HEK293 (cell line): ENCODE results near the gene NPR3.

Experiments
- CTCF ChIA-PET: fragments of 350-600 bp; formaldehyde crosslinking; extraction: SDS; loops from one replicate; lab custom pipeline; 2021; ENCODE audit warnings: antibody characterized with exemption; lab: Yijun Ruan, JAX
- POLR2A ChIA-PET: fragments of 300-600 bp; formaldehyde crosslinking; extraction: SDS; loops from one replicate; lab custom pipeline; 2020; ENCODE audit warnings: antibody characterized with exemption, inconsistent platforms; lab: Yijun Ruan, JAX
- H3K27ac ChIP-seq: fragments of 200-500 bp; sonication (Bioruptor generic); 2 replicates; pipeline ENCODE4 v1.5.1; 2014; ENCODE audit warnings: low read depth, low read length, control low read depth, inconsistent platforms; ENCODE audit errors: extremely low read depth
- H3K36me3 ChIP-seq, 2 experiments: fragments of 200-500 bp in 1 of 2; sonication (Bioruptor generic) in 1 of 2; 1 replicate in 1 of 2; 2 replicates in 1 of 2; pipeline ENCODE4 v1.5.1; 2014 to 2017; ENCODE audit warnings: inconsistent platforms in 2 of 2, low read length in 2 of 2; ENCODE audit not compliant: control insufficient read depth in 2 of 2, insufficient read depth in 1 of 2
- H3K4me1 ChIP-seq: fragments of 200-500 bp; sonication (Bioruptor generic); 2 replicates; pipeline ENCODE4 v1.5.1; 2014; ENCODE audit warnings: mild to moderate bottlenecking, low read length, inconsistent platforms; ENCODE audit not compliant: control insufficient read depth, insufficient read depth
- H3K4me3 ChIP-seq: 2 replicates; pipeline ENCODE4 v1.5.1; 2011; ENCODE audit warnings: low read depth, mild to moderate bottlenecking, control low read depth, low read length, moderate library complexity
- H3K9me3 ChIP-seq: fragments of 200-500 bp; sonication (Bioruptor generic); 2 replicates; pipeline ENCODE4 v1.5.1; 2014; ENCODE audit warnings: low read depth, low read length, inconsistent platforms; ENCODE audit not compliant: control insufficient read depth, insufficient read depth
- GLIS2 ChIP-seq: fragments of 450-650 bp; formaldehyde crosslinking; IDR thresholded peaks from 2 replicates; pipeline ENCODE4 v1.5.1; 2016; ENCODE audit warnings: missing biosample characterization, missing genetic modification characterization
- HIC1 ChIP-seq: fragments of 450-650 bp; formaldehyde crosslinking; IDR thresholded peaks from 2 replicates; pipeline ENCODE4 v1.5.1; 2016; ENCODE audit warnings: missing biosample characterization, missing genetic modification characterization
- HOXC10 ChIP-seq: sonication (generic); formaldehyde crosslinking; IDR thresholded peaks from 2 replicates; pipeline ENCODE4 v1.8.1; 2023; ENCODE audit warnings: mild to moderate bottlenecking, missing genetic modification reagents
- SETDB1 ChIP-seq: IDR thresholded peaks from one replicate; pipeline ENCODE4 v1.6.1; 2017; ENCODE audit warnings: mild to moderate bottlenecking, low read length, moderate library complexity, mixed read lengths; ENCODE audit not compliant: insufficient read length
- SP3 ChIP-seq: fragments of 450-650 bp; formaldehyde crosslinking; IDR thresholded peaks from 2 replicates; pipeline ENCODE4 v1.5.1; 2016; ENCODE audit warnings: missing biosample characterization, missing genetic modification characterization
- TRIM28 ChIP-seq: IDR thresholded peaks from 2 replicates; pipeline ENCODE4 v1.6.1; 2011; ENCODE audit warnings: low read length, control low read depth, borderline replicate concordance
- ZBTB11 ChIP-seq: fragments of 450-650 bp; formaldehyde crosslinking; conservative IDR thresholded peaks from 2 replicates; pipeline ENCODE4 v1.5.1; 2016; ENCODE audit warnings: low read depth, missing biosample characterization, missing genetic modification characterization
- ZBTB44 ChIP-seq: fragments of 450-650 bp; IDR thresholded peaks from 2 replicates; pipeline ENCODE4 v1.5.1; 2018; ENCODE audit warnings: missing biosample characterization, mild to moderate bottlenecking, missing genetic modification characterization
- ZFP3 ChIP-seq: fragments of 450-650 bp; formaldehyde crosslinking; IDR thresholded peaks from 2 replicates; pipeline ENCODE4 v1.5.1; 2016; ENCODE audit warnings: low read depth, missing biosample characterization, missing genetic modification characterization
- ZNF146 ChIP-seq: fragments of 450-650 bp; formaldehyde crosslinking; IDR thresholded peaks from 2 replicates; pipeline ENCODE4 v1.5.1; 2016; ENCODE audit warnings: missing biosample characterization, missing genetic modification characterization
- ZNF169 ChIP-seq: fragments of 450-650 bp; formaldehyde crosslinking; IDR thresholded peaks from 2 replicates; pipeline ENCODE4 v1.5.1; 2016; ENCODE audit warnings: missing biosample characterization, missing genetic modification characterization
- ZNF239 ChIP-seq: fragments of 450-650 bp; formaldehyde crosslinking; IDR thresholded peaks from 2 replicates; pipeline ENCODE4 v1.5.1; 2016; ENCODE audit warnings: missing biosample characterization, missing genetic modification characterization
- ZNF324 ChIP-seq: fragments of 450-650 bp; formaldehyde crosslinking; IDR thresholded peaks from 2 replicates; pipeline ENCODE4 v1.5.1; 2016; ENCODE audit warnings: missing biosample characterization, missing genetic modification characterization
- ZNF529 ChIP-seq: fragments of 450-650 bp; formaldehyde crosslinking; IDR thresholded peaks from 2 replicates; pipeline ENCODE4 v1.5.1; 2017; ENCODE audit warnings: missing genetic modification characterization, missing biosample characterization; ENCODE audit not compliant: insufficient replicate concordance
- ZNF791 ChIP-seq: fragments of 450-650 bp; formaldehyde crosslinking; IDR thresholded peaks from 2 replicates; pipeline ENCODE4 v1.5.1; 2016; ENCODE audit warnings: missing biosample characterization, missing genetic modification characterization
- ZNF843 ChIP-seq: fragments of 450-650 bp; formaldehyde crosslinking; IDR thresholded peaks from 2 replicates; pipeline ENCODE4 v1.5.1; 2016; ENCODE audit warnings: missing biosample characterization, missing genetic modification characterization
- ZSCAN4 ChIP-seq: fragments of 450-650 bp; formaldehyde crosslinking; IDR thresholded peaks from 2 replicates; pipeline ENCODE4 v1.5.1; 2017; ENCODE audit warnings: missing biosample characterization, missing genetic modification characterization

NPR3 gene

GRCh38 chr5:32760091-32760509 is 49.0 kb downstream of the NPR3 start:
- POLR2A ChIA-PET: interaction anchor here (0.7 kb wide), 1 partner anchor 31 kb away, joined by 5 read pairs; no protein-coding TSS in a partner anchor
- peaks cover 3% of the 10 kb centered on the region; the same call in 1 of the 2 replicates for H3K4me1 ChIP-seq
- H3K9me3 ChIP-seq: no peaks in the 10 kb centered on the region
- H3K36me3 ChIP-seq: no peaks in the 10 kb centered on the region
- CTCF ChIA-PET: no interaction called here
- no peak overlapping the region for H3K27ac ChIP-seq
- H3K4me3 ChIP-seq: no peak overlapping the region
- TF ChIP-seq ZNF239 (no peak), ZSCAN4 (no peak), ZFP3 (tag by site-specific recombination) (no peak), TRIM28 (no peak), ZBTB11 (no peak), ZNF529 (no peak), SETDB1 (no peak), HOXC10 (CRISPR knock-in tag) (no peak), ZNF324 (tag by site-specific recombination) (no peak), HIC1 (tag by site-specific recombination) (no peak), ZNF843 (no peak)

GRCh38 chr5:32765266-32765665 is 54.1 kb downstream of the NPR3 start:
- Histone ChIP-seq H3K4me3 (no peak overlapping the region), H3K9me3 (no peaks in the 10 kb centered on the region), H3K4me1 (no peaks in the 10 kb centered on the region), H3K36me3 (no peaks in the 10 kb centered on the region), H3K27ac (no peak overlapping the region)
- no peak for TF ChIP-seq GLIS2
- no peak for TF ChIP-seq SP3 (tag by site-specific recombination)
- no peak for TF ChIP-seq ZNF146 (tag by site-specific recombination)
- no peak for TF ChIP-seq ZNF791 (tag by site-specific recombination)
- no peak for TF ChIP-seq ZBTB44 (tag by site-specific recombination)
- TF ChIP-seq ZNF169 (tag by site-specific recombination): no peak
- POLR2A ChIA-PET: no interaction called here
- CTCF ChIA-PET: interaction anchor here (0.6 to 1.0 kb wide), 2 partner anchors 55 to 824 kb away, joined by 3 read pairs; no protein-coding TSS in a partner anchor
